GM10248 (cell line): ENCODE results near the gene HEATR3.
"Not testable (repeated sequence)": the region's sequence is repeated elsewhere in the genome, so short reads cannot be mapped to it uniquely, and the experiment has no call there.

ENCODE experiments used
- CTCF ChIA-PET: fragments of 300-600 bp; sonication (Branson Sonifier 250); formaldehyde crosslinking; extraction: SDS; loops from one replicate; lab custom pipeline; 2021; ENCODE audit warnings: antibody characterized with exemption; lab: Yijun Ruan, JAX
- POLR2A ChIA-PET: fragments of 350-650 bp; sonication (Branson Sonifier 250); formaldehyde crosslinking; extraction: SDS; loops from one replicate; lab custom pipeline; 2020; ENCODE audit warnings: antibody characterized with exemption; lab: Yijun Ruan, JAX
- DNase-seq: peaks from one replicate; pipeline ENCODE4 v3.0.0; 2012; ENCODE audit errors: extremely low spot score
- TF ChIP-seq, protein P1 (sequence below): IDR thresholded peaks from 2 replicates; pipeline ENCODE4 v1.5.1; 2012; ENCODE audit warnings: mild to moderate bottlenecking, low read depth; ENCODE audit errors: extremely low read depth, missing control alignments, control extremely low read depth

HEATR3 gene

DNA sequence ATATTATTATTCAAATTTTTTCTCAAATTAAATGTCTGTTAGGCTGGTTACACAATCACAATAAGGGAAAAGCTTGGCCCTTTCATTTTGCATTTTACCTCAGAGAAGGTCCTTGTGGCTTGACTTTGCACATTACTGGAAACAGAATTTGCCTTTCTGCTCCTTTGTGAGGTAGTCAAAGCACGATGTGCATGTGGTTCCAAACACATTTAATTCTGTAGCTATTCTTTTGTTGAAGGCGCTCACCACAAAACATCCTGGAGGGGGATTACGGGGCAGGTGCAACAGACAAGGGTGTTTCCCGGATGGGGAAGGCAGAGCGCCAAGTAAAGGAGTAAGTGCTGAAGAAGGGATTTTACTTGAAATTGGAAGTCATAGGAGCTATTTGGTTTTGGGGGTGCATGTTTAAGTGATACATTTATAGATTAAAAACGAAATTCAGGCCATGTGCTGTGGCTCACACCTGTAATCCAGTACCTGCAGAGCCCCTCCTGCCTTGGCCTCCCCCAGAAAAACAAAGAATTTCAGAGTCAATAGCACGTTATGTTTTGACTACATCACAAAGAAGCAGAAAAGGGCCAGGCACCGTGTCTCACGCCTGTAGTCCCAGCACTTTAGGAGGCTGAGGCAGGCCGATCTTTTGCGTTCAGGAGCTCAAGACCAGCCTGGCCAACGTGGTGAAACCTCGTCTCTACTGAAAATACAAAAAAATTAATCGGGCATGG is 56.1 kb downstream of the HEATR3 start:
- DNase-seq, result peak; percentile 41
- ChIA-PET POLR2A (interaction anchor here (0.6 to 1.6 kb wide), 3 partner anchors 29 to 56 kb away, joined by 3 to 6 read pairs (median 4); partner anchors contain the start of gene HEATR3), CTCF (interaction anchor here (1.0 to 4.0 kb wide), 6 partner anchors 9 to 685 kb away, joined by 3 to 27 read pairs (median 12); partner anchors contain the start of gene CNEP1R1)
- TF ChIP-seq, protein P1, sequence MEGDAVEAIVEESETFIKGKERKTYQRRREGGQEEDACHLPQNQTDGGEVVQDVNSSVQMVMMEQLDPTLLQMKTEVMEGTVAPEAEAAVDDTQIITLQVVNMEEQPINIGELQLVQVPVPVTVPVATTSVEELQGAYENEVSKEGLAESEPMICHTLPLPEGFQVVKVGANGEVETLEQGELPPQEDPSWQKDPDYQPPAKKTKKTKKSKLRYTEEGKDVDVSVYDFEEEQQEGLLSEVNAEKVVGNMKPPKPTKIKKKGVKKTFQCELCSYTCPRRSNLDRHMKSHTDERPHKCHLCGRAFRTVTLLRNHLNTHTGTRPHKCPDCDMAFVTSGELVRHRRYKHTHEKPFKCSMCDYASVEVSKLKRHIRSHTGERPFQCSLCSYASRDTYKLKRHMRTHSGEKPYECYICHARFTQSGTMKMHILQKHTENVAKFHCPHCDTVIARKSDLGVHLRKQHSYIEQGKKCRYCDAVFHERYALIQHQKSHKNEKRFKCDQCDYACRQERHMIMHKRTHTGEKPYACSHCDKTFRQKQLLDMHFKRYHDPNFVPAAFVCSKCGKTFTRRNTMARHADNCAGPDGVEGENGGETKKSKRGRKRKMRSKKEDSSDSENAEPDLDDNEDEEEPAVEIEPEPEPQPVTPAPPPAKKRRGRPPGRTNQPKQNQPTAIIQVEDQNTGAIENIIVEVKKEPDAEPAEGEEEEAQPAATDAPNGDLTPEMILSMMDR, result no peak

DNA sequence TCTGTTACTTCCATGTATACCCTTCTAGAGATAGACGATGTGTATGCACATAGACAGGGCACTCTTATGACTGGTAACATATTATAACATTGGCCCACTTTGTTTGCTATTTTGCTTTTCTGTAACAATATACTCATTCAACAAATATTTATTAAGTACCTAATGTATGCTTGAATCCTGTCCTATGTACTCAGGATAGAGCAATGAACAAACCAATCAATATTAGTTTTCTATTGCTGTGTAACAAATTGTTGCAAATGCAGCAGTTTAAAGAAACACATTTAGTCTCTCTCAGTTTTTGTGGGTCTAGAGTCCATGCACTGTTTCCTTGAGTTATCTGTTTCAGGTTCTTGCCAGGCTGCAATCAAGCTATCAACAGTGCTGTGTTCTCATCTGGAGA is 57.6 kb downstream of the HEATR3 start:
- no peak for DNase-seq
- ChIA-PET POLR2A (no interaction called here), CTCF (interaction anchor here (0.7 to 4.0 kb wide), 6 partner anchors 10 to 87 kb away, joined by 3 to 27 read pairs (median 3); no protein-coding TSS in a partner anchor)
- TF ChIP-seq, protein P1, result no peak

DNA sequence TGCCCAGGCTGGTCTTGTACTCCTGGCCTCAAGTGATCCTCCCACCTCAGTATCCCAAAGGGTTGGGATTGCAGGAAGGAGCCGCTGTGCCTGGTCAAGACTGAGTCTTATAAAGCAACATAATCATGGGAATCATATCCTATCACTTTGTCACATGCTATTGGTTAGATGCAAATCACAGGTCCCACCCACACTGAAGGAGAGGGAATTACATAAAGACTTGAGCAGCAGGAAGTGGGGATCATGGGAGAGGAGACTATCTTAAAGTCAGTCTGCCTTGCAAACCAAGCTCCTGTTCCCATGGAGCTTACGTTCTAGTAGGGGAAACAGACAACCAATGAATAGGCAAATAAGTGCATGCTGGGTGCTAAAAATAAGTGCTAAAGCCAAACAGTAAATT is 59.0 kb downstream of the HEATR3 start:
- CTCF ChIA-PET, result interaction anchor here (1.0 to 3.3 kb wide), 5 partner anchors 9 to 100 kb away, joined by 3 to 11 read pairs (median 3); partner anchors contain the start of gene CNEP1R1
- POLR2A ChIA-PET, result no interaction called here
- TF ChIP-seq, protein P1, result no peak
- no peak for DNase-seq

DNA sequence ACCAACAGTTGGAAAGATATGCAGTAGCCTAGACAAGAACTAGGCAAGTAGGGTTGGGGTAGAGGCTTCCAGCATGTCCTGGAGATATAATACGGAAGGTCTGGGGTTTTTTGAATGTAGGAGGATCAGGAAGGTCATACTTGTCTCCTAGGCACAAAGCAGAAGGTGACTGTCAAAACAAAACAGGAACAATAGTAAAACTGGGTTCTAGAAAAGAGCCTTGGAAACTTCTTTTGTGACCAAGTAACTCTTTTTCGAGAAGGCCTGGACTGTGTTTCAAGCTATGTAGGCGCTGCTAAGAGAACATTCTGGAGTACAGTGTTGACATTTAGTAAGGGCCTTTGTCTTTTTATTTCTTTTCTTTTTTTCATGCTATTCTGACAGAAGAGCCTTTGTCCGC is 60.4 kb downstream of the HEATR3 start:
- POLR2A ChIA-PET, result interaction anchor here (0.7 kb wide), 1 partner anchor 71 kb away, joined by 5 read pairs; no protein-coding TSS in a partner anchor
- peak; percentile 38 for DNase-seq
- TF ChIP-seq, protein P1, result no peak
- CTCF ChIA-PET, result interaction anchor here (0.7 to 1.9 kb wide), 2 partner anchors 85 to 101 kb away, joined by 3 to 5 read pairs; partner anchors contain the start of gene CNEP1R1

DNA sequence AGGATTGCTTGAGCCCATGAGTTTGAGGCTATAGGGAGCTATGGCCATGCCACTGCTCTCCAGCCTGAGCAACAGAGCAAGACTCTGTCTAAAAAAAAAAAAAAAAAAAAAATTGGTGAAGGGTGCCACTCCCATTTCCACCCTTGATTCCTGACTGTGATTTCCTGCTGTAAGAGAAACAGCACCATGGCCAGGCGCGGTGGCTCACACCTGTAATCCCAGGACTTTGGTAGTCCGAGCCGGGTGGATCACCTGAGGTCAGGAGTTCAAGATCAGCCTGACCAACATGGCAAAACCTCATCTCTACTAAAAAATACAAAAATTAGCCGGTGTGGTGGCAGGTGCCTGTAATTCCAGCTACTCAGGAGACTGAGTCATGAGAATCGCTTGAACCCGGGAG is 66.8 kb downstream of the HEATR3 start:
- DNase-seq, POLR2A ChIA-PET: not testable (repeated sequence)
- CTCF ChIA-PET, result interaction anchor here (0.8 to 2.4 kb wide), 2 partner anchors 9 to 78 kb away, joined by 3 to 10 read pairs; no protein-coding TSS in a partner anchor

DNA sequence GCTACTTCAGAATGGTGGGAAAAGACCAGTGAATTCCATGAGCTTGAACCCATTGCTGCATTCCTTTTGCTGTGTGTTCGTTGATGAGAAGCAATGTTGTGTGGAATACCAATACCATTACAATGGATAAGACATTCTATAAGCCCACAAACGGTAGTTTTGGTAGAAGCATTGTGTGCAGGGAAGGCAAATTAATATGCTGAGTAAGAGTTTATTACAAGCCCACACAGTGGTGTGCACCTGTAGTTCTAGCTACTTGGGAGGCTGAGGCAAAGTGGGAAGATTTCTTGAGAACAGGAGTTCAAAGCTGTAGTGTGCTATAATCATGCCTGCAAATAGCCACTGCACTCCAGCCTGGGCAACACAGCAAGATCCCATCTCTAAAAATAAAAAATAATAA is 67.4 kb downstream of the HEATR3 start:
- POLR2A ChIA-PET, result no interaction called here

More for the DNA sequence above, 67.4 kb downstream of the HEATR3 start:
- CTCF ChIA-PET, result interaction anchor here (0.8 to 2.4 kb wide), 4 partner anchors 8 to 78 kb away, joined by 3 to 10 read pairs (median 4); no protein-coding TSS in a partner anchor
- TF ChIP-seq, protein P1, result no peak
- no peak for DNase-seq
